Immature natural killer cell (primary cell): ENCODE results near the gene ACO1. TPM values are rescaled to one million over a fixed set of nuclear protein-coding genes. Genes with fewer than 3 reads are reported as not detected.

Experiments
- DNase-seq, 3 donors: peaks; one replicate each; pipeline ENCODE4 v3.0.0; 2022; ENCODE audit warnings: mixed read lengths in 1 of 3
- H3K27ac Mint-ChIP-seq, 6 donors: one replicate each; pipeline ENCODE4 v1.8.0; 2020; ENCODE audit warnings: mixed read lengths in 6 of 6, mild to moderate bottlenecking in 5 of 6, inconsistent platforms in 4 of 6, moderate library complexity in 3 of 6
- H3K27me3 Mint-ChIP-seq, 3 donors: one replicate each; pipeline ENCODE4 v1.8.0; 2020 to 2021; ENCODE audit warnings: low read depth in 3 of 3, mild to moderate bottlenecking in 3 of 3, mixed read lengths in 3 of 3, moderate library complexity in 3 of 3, inconsistent platforms in 1 of 3
- H3K36me3 Mint-ChIP-seq, 3 donors: one replicate each; pipeline ENCODE4 v1.8.0; 2020; ENCODE audit warnings: mixed read lengths in 3 of 3, inconsistent platforms in 2 of 3, mild to moderate bottlenecking in 2 of 3
- H3K4me1 Mint-ChIP-seq, 2 donors: one replicate each; pipeline ENCODE4 v1.8.0; 2020; ENCODE audit warnings: inconsistent platforms in 2 of 2, mild to moderate bottlenecking in 2 of 2, mixed read lengths in 2 of 2, moderate library complexity in 1 of 2
- H3K4me3 Mint-ChIP-seq, 5 donors: one replicate each; pipeline ENCODE4 v1.8.0; 2020; ENCODE audit warnings: mild to moderate bottlenecking in 5 of 5, mixed read lengths in 5 of 5, inconsistent platforms in 3 of 5, moderate library complexity in 3 of 5
- H3K9me3 Mint-ChIP-seq, 6 donors: one replicate each; pipeline ENCODE4 v1.8.0; 2020; ENCODE audit warnings: mild to moderate bottlenecking in 6 of 6, mixed read lengths in 6 of 6, inconsistent platforms in 4 of 6, moderate library complexity in 3 of 6
- polyA plus RNA-seq, 3 donors: library from polyadenylated mRNA; unstranded; fragments of 300-500 nt; fragmentation: Illumina TruSeq; gene quantifications; one replicate each; pipeline ENCODE4 v1.2.3, GENCODE V29; 2021

The ACO1 gene
- polyA plus RNA-seq, 3 donors from 2014 or later, result 6.2 to 16.3 (median 11.8) TPM

DNA sequence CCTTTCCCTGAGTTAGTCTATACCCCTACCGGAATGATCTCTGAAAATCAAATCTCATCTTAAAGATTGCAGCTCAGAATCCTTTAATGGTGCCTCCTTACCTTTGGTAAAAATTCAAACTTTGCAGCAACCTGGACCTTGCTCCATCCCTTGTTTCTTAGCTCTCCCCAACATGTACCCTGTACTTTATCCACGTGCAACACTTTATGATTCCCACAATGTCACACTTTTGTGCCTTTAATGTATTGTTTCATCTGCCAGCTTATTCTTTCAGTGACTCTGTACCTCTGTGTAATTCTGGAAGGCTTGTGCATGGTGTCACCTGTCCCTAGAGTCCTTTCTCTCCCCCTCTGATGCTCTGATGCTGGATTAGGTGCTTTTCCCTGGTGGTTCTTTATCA, 9.5 kb downstream of the ACO1 start:
- no peak for DNase-seq
- H3K36me3 Mint-ChIP-seq, result peaks cover 0 to 8% (median 6%) of the 10 kb centered on the region in 3 donors
- H3K4me1 Mint-ChIP-seq, result no peaks in the 10 kb centered on the region
- peaks cover 0 to 3% (median 2%) of the 10 kb centered on the region in 3 donors for H3K27me3 Mint-ChIP-seq
- H3K27ac Mint-ChIP-seq, result peak overlapping the region in 1 of 6 donors; percentile 2
- H3K4me3 Mint-ChIP-seq, result no peak overlapping the region
- H3K9me3 Mint-ChIP-seq, result no peaks in the 10 kb centered on the region

DNA sequence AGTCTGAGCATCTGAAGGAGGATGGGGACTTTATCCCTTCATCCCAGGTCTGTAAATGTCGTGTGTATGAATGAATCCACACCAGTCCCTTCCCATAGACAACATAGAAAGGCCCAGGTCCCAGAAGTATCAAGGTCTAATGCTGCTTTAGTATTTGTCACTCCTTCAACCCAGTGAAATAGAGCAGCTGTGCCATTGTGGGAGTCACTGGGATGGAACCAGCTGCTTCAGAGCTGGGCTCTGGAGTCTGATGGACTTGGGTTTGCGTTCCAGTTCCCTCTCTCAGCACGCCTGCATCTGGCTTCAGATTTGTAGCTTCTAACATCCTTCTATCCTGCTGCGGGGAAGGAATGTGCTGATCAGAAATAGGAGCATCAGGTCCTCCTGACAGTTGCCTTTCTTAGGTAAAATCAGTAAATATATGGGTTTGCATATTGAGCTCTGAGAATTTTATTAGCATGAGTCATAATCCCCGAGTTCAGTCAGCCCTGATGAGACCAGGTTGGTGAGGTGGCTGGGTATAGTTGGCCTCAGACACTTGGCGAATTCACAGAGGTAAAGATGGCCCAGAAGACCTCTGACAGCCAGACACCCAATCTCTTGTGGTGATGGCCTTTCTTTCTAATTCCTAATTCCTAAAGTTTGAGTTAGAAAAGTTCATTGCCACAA, 10.1 kb downstream of the ACO1 start:
- no peak for DNase-seq
- Mint-ChIP-seq H3K27me3 (peaks cover 0 to 3% (median 2%) of the 10 kb centered on the region in 3 donors), H3K9me3 (no peaks in the 10 kb centered on the region), H3K36me3 (peaks cover 0 to 8% (median 6%) of the 10 kb centered on the region in 3 donors), H3K4me3 (no peak overlapping the region), H3K27ac (no peak overlapping the region), H3K4me1 (no peaks in the 10 kb centered on the region)

DNA sequence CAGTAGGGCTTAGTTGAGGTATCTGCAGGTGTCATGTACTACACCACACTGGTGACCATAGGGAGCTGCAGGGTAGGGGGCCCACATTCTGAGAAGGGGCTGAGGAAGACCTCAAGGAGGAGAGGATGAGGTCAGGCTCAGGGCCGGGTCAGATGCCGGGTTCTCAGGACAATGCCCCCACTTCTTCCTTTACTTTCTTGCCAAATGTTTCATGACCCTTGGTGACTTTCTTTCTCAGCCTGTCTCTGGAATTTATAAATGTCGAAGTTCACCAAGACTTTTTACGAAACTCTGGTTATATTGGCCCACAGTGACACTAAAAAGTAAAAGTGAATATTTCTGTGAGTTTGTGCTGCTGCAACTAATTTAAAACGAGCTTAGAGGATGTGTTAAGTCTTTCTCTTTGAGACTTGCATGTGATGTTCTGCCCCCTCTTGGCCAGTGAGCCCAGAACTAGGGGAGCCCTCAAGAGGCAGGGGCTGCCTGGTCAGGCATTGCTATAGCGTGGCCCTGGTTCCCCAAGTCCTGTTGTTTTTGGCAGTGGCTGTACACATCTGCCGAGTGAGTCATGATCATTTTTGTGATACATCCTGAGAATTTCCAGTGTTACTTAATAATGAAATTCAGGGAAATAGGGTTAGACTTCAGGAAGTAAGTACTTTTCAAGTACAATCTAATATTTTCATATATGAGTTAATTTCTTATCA, 11.2 kb downstream of the ACO1 start:
- Mint-ChIP-seq H3K27ac (no peak overlapping the region), H3K4me1 (no peaks in the 10 kb centered on the region), H3K36me3 (peaks cover 0 to 6% (median 5%) of the 10 kb centered on the region in 3 donors), H3K27me3 (peaks cover 0 to 3% (median 2%) of the 10 kb centered on the region in 3 donors), H3K4me3 (no peak overlapping the region), H3K9me3 (no peaks in the 10 kb centered on the region)
- peak in 1 of 3 donors; percentile 2 for DNase-seq

DNA sequence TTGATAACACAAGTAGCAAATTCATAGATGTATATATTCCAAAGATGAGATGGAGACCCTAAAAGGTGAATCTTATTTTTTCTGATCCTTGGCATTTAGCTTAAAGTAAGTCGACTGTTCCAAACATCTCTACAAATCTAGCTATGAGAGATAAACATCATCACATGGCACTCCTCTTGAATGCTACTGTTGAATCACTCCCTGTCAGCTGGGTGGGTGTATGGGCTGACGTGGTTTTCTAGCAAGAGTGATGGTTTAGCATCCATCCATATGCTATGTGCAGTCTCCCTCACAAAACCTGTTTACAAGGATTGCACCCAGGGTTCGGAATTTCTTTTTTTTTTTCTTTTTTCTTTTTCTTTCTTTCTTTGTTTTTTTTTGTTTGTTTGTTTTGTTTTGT, 13.8 kb downstream of the ACO1 start:
- no peak for DNase-seq
- H3K9me3 Mint-ChIP-seq, result peaks cover 0 to 1% (median 0%) of the 10 kb centered on the region in 6 donors
- no peak overlapping the region for H3K27ac Mint-ChIP-seq
- H3K27me3 Mint-ChIP-seq, result peaks cover 0 to 2% (median 1%) of the 10 kb centered on the region in 3 donors
- H3K36me3 Mint-ChIP-seq, result peaks cover 0 to 6% (median 5%) of the 10 kb centered on the region in 3 donors
- no peaks in the 10 kb centered on the region for H3K4me1 Mint-ChIP-seq
- H3K4me3 Mint-ChIP-seq, result no peak overlapping the region

DNA sequence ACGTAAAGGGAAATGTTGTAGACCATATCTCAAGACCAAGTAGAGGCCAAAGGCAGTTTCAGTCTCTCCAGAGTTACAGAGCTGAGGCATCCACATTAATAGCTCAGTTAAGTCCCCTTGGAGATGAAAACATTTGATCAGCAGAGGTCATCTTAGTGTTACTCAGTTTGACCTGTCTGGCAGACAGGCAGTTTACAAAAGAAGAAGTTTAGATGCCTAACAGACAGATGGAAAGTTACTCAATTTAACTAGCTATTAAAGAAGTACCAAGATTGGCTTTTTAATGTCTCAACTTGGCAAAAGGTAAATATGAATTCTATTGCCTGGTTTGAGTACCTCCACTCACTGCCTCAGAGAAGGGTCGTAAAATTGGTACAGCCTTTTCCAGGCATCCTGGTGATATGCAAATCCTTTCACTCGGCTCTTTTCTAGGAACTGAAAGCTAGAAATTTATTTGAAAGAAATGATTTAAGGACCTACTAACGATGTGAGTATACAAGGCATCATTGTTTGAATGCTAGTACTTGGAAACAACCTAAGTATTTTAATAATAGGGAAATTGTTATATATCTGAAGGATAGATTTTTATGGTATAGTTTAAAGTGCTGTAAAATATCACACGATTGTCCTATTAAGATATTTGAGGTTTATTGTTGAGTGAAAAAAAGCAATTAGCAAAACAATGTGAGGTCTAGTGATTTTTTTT, 14.8 kb downstream of the ACO1 start:
- no peaks in the 10 kb centered on the region for H3K4me1 Mint-ChIP-seq
- no peak for DNase-seq
- H3K36me3 Mint-ChIP-seq, result no peaks in the 10 kb centered on the region
- H3K27ac Mint-ChIP-seq, result no peak overlapping the region
- peaks cover 0 to 3% (median 0%) of the 10 kb centered on the region in 3 donors for H3K27me3 Mint-ChIP-seq
- H3K4me3 Mint-ChIP-seq, result no peak overlapping the region
- H3K9me3 Mint-ChIP-seq, result peaks cover 0 to 1% (median 0%) of the 10 kb centered on the region in 6 donors

DNA sequence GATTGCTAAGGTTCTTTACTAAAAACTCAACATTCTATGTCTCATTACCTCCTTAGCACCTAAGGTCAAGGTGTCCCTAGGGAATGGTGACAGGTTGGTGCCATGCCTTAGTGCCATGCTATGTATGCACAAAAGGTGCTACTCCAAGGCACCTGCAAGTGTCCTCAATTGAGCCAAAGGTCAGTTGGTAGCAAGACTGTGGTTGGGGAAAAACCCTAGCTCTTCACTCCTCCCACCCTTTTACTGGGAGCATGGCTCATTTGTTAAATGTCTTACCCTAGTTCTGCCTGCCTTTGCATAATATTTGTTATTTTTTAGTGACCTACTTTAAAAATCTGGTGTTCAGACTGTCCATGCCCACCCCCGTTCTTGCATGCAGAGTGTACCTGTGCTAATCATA, 17.0 kb downstream of the ACO1 start:
- H3K4me1 Mint-ChIP-seq, result no peaks in the 10 kb centered on the region
- H3K36me3 Mint-ChIP-seq, result peaks cover 5 to 12% (median 7%) of the 10 kb centered on the region in 3 donors
- no peak overlapping the region for H3K4me3 Mint-ChIP-seq
- peaks cover 0 to 5% (median 0%) of the 10 kb centered on the region in 3 donors for H3K27me3 Mint-ChIP-seq
- peaks cover 0 to 1% (median 0%) of the 10 kb centered on the region in 6 donors for H3K9me3 Mint-ChIP-seq
- DNase-seq, result no peak
- no peak overlapping the region for H3K27ac Mint-ChIP-seq

DNA sequence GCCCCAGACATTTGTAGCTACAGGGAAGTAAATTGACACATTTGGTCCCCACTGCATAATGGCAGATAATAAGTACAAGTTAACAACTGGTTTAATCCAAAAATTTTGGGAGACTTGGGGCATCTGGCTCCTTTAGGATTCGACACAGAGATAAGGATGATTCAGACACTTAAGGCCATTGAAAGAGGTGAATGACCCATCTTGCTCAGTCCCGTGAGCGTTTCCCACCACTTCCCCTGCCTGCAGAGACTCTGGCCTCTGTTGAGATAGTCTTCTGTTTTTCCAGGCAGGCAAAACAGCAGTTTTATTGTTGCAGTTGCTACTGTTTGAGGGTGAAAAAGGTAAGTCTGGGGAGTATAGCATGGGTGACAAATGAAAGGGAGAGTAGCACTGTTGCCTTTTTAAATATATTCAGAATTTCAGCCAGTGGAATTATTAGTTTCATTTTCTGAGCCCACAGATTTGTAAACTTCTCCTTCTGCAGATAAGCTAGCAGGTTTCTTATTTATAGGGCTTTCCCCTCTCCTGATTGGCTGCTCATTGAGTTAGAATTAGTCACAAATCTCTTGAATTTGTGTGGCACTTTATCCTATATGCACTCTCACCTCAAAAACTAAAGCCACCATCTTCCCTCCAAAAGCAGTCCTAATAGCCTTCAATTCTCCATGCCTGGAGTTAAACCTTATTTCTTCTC, 19.3 kb downstream of the ACO1 start:
- Mint-ChIP-seq H3K9me3 (peaks cover 0 to 1% (median 0%) of the 10 kb centered on the region in 6 donors), H3K4me3 (no peak overlapping the region), H3K27me3 (peaks cover 0 to 5% (median 0%) of the 10 kb centered on the region in 3 donors), H3K36me3 (peaks cover 23 to 32% (median 24%) of the 10 kb centered on the region in 3 donors), H3K27ac (no peak overlapping the region), H3K4me1 (no peaks in the 10 kb centered on the region)
- DNase-seq, result no peak

DNA sequence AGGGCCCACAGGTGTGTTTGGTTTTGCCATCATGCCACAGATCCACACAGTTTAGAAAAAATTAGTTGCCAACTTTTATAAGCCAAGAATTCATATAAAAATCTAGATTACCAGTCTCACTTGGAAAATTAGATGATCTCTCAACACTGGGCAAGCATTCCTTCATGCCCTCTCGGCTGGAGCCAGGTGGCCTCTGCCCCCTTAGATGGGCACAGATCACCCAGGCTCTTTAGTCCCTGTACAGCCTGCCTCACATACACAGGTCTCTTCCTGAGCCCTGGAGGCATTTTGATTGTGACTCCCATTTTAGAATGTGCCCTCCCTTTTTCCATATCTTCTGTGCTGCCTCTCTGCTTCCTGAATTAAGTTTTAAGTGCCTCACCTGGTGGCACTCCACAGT, 20.0 kb downstream of the ACO1 start:
- H3K4me3 Mint-ChIP-seq, result no peak overlapping the region
- no peaks in the 10 kb centered on the region for H3K4me1 Mint-ChIP-seq
- H3K27ac Mint-ChIP-seq, result no peak overlapping the region
- peaks cover 0 to 5% (median 0%) of the 10 kb centered on the region in 3 donors for H3K27me3 Mint-ChIP-seq
- H3K36me3 Mint-ChIP-seq, result peaks cover 28 to 38% (median 29%) of the 10 kb centered on the region in 3 donors
- no peak for DNase-seq
- peaks cover 0 to 1% (median 0%) of the 10 kb centered on the region in 6 donors for H3K9me3 Mint-ChIP-seq

DNA sequence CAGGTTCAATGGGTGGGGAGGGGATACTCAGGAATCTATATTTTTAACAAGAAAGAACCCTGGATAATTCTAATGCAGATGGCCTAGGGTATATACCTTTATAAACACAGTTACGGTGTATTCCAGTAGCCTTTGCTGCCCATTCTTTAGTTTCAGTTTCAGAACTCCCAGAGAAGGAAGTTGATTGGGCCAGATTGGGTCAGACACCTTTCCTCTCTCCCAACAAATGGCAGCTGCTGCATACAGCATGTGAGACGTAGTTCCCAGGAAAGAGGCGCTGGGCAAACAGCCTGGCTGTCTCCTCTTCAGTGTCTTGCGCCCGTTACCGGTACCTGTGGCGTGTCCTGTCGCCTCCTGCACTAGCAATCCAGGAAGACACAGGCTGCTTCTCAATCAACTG, 20.4 kb downstream of the ACO1 start:
- Mint-ChIP-seq H3K27ac (no peak overlapping the region), H3K4me3 (no peak overlapping the region), H3K27me3 (peaks cover 0 to 5% (median 0%) of the 10 kb centered on the region in 3 donors), H3K9me3 (peaks cover 0 to 1% (median 0%) of the 10 kb centered on the region in 6 donors), H3K4me1 (no peaks in the 10 kb centered on the region), H3K36me3 (peaks cover 28 to 41% (median 30%) of the 10 kb centered on the region in 3 donors)
- DNase-seq, result no peak

DNA sequence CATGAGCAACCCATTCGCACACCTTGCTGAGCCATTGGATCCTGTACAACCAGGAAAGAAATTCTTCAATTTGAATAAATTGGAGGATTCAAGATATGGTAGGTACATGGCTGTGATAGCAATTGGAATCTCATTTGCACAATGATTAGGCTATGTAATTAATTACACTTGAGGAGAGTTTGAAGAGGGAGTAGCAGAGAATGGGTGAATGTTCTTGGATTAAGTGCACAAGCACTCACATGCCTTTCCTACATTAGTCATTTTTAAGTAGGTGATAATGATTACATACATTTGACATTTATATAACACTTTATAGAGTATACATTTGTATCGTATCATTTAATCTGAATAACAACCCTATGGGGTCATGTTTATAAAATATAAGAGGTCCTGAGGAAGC, 21.1 kb downstream of the ACO1 start:
- peaks cover 28 to 41% (median 34%) of the 10 kb centered on the region in 3 donors for H3K36me3 Mint-ChIP-seq
- H3K4me3 Mint-ChIP-seq, result no peak overlapping the region
- peaks cover 0 to 5% (median 0%) of the 10 kb centered on the region in 3 donors for H3K27me3 Mint-ChIP-seq
- no peaks in the 10 kb centered on the region for H3K4me1 Mint-ChIP-seq
- no peak for DNase-seq
- H3K27ac Mint-ChIP-seq, result no peak overlapping the region
- peaks cover 0 to 1% (median 0%) of the 10 kb centered on the region in 6 donors for H3K9me3 Mint-ChIP-seq

DNA sequence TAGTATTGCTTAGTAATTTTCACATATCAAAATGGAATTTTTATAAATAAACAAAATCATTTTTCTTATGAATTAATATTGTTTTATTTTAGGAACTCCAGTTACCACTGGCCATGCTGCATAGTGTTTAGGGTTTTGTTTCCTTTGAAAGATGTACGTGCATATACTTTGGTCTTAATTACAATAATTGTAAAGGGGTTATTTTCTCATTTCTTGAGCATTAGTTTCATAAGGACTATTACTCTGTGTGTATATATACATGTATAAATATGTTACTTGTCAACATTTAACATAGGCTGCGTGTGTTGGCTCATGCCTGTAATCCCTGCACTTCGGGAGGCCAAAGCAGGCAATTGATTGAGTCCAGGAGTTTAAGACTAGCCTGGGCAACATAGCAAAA, 21.6 kb downstream of the ACO1 start:
- peaks cover 0 to 5% (median 0%) of the 10 kb centered on the region in 3 donors for H3K27me3 Mint-ChIP-seq
- DNase-seq, result no peak
- no peak overlapping the region for H3K27ac Mint-ChIP-seq
- H3K4me3 Mint-ChIP-seq, result no peak overlapping the region
- H3K36me3 Mint-ChIP-seq, result peaks cover 33 to 42% (median 37%) of the 10 kb centered on the region in 3 donors
- no peaks in the 10 kb centered on the region for H3K4me1 Mint-ChIP-seq
- peaks cover 0 to 1% (median 0%) of the 10 kb centered on the region in 6 donors for H3K9me3 Mint-ChIP-seq

DNA sequence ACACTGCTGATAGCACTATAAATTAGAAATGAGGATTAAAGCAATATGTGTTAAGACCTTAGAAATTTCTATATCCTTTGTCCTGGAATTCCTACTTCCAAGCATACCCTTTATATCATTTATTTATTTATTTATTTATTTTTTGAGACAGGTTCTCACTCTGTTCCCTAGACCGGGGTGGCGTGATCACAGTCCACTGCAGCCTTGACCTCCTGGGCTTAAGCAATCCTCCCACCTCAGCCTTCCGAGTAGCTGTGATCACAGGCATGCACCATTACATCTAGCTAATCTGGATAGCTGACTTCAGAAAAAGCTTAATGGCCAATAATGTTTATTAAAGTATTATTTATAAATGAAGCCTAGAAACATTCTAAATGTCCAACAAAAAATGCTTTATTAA, 27.3 kb downstream of the ACO1 start:
- no peaks in the 10 kb centered on the region for H3K4me1 Mint-ChIP-seq
- no peak overlapping the region for H3K27ac Mint-ChIP-seq
- no peaks in the 10 kb centered on the region for H3K27me3 Mint-ChIP-seq
- H3K4me3 Mint-ChIP-seq, result no peak overlapping the region
- peaks cover 28 to 46% (median 38%) of the 10 kb centered on the region in 3 donors for H3K36me3 Mint-ChIP-seq
- H3K9me3 Mint-ChIP-seq, result no peaks in the 10 kb centered on the region
- no peak for DNase-seq

DNA sequence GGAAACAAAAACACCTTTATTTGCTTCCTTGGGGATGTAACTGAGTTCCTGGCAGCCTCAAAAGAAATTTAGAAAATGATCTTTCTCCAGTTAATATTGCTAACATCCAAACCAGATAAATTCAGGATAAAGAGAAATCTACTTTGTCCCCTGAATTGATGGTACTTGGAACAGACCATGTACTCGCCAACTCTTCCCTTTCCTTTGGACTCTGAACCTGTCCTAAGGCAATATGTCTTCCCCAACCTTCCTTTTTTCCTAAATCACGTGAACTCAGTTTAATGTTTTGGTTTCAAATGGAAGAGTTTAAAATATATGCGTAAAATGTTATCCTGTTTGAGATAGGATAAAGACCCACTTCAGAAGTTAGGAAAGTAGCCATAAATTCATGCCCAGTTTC, 28.0 kb downstream of the ACO1 start:
- no peak for DNase-seq
- Mint-ChIP-seq H3K27me3 (no peaks in the 10 kb centered on the region), H3K9me3 (no peaks in the 10 kb centered on the region), H3K4me3 (no peak overlapping the region), H3K27ac (no peak overlapping the region), H3K4me1 (no peaks in the 10 kb centered on the region), H3K36me3 (peaks cover 22 to 40% (median 35%) of the 10 kb centered on the region in 3 donors)
